Parathyroid adenoma (tissue), 2 donors: Measurements from ENCODE around the gene CCDC12.

Source experiments
- H2AFZ ChIP-seq: fragments of 300-600 bp; sonication (generic); one replicate; pipeline ENCODE4 v1.7.0; 2017; ENCODE audit warnings: antibody characterized with exemption, mild to moderate bottlenecking
- H3K27ac ChIP-seq: fragments of 300-600 bp; sonication (generic); one replicate; pipeline ENCODE4 v1.7.0; 2017
- H3K27me3 ChIP-seq: fragments of 300-600 bp; sonication (generic); one replicate; pipeline ENCODE4 v1.7.0; 2017; ENCODE audit warnings: low read length; ENCODE audit not compliant: control insufficient read depth, insufficient read depth
- H3K36me3 ChIP-seq: fragments of 300-600 bp; sonication (generic); one replicate; pipeline ENCODE4 v1.7.0; 2017; ENCODE audit warnings: low read length; ENCODE audit not compliant: control insufficient read depth, insufficient read depth
- H3K4me1 ChIP-seq: fragments of 300-600 bp; sonication (generic); one replicate; pipeline ENCODE4 v1.7.0; 2017; ENCODE audit warnings: control low read depth
- H3K4me2 ChIP-seq: fragments of 300-600 bp; sonication (generic); one replicate; pipeline ENCODE4 v1.7.0; 2017; ENCODE audit warnings: low read length
- H3K4me3 ChIP-seq: fragments of 300-600 bp; sonication (generic); one replicate; pipeline ENCODE4 v1.7.0; 2017; ENCODE audit warnings: low read depth, low read length
- H3K79me2 ChIP-seq: fragments of 300-600 bp; sonication (generic); one replicate; pipeline ENCODE4 v1.7.0; 2017; ENCODE audit warnings: control low read depth
- H3K9ac ChIP-seq: fragments of 300-600 bp; sonication (generic); one replicate; pipeline ENCODE4 v1.7.0; 2017; ENCODE audit warnings: mild to moderate bottlenecking
- H3K9me3 ChIP-seq: fragments of 300-600 bp; sonication (generic); one replicate; pipeline ENCODE4 v1.7.0; 2017; ENCODE audit warnings: low read length; ENCODE audit not compliant: control insufficient read depth
- CTCF ChIP-seq: fragments of 300-600 bp; sonication (generic); IDR thresholded peaks from one replicate; pipeline ENCODE4 v1.7.0; 2017; ENCODE audit warnings: antibody characterized with exemption, mild to moderate bottlenecking
- donor health status: primary hyperparathyroidism.

Gene CCDC12

GRCh38 chr3:46889381-46890110 is 87.0 kb downstream of the CCDC12 start:
- H3K27me3 ChIP-seq, result no peaks in the 10 kb centered on the region
- no peak overlapping the region for H3K9ac ChIP-seq
- H3K9me3 ChIP-seq, result no peaks in the 10 kb centered on the region
- H3K4me2 ChIP-seq, result no peak overlapping the region
- no peak for TF ChIP-seq CTCF
- no peaks in the 10 kb centered on the region for H3K79me2 ChIP-seq
- no peak overlapping the region for H3K27ac ChIP-seq
- H3K4me1 ChIP-seq, result peaks cover 3% of the 10 kb centered on the region
- H3K4me3 ChIP-seq, result no peak overlapping the region
- no peak overlapping the region for H2AFZ ChIP-seq
- H3K36me3 ChIP-seq, result no peaks in the 10 kb centered on the region

- H3K27ac ChIP-seq, result no peak overlapping the region
- no peaks in the 10 kb centered on the region for H3K27me3 ChIP-seq
- no peaks in the 10 kb centered on the region for H3K36me3 ChIP-seq
Observed at GRCh38 chr3:46888705-46889104, 87.8 kb downstream of the CCDC12 start.

GRCh38 chr3:46887980-46888494 is 88.5 kb downstream of the CCDC12 start:
- H3K27ac ChIP-seq, result no peak overlapping the region
- no peak overlapping the region for H3K4me2 ChIP-seq
- no peaks in the 10 kb centered on the region for H3K36me3 ChIP-seq
- no peak for TF ChIP-seq CTCF
- no peak overlapping the region for H3K9ac ChIP-seq
- H2AFZ ChIP-seq, result no peak overlapping the region
- no peaks in the 10 kb centered on the region for H3K27me3 ChIP-seq
- H3K9me3 ChIP-seq, result no peaks in the 10 kb centered on the region
- H3K4me1 ChIP-seq, result peaks cover 3% of the 10 kb centered on the region
- H3K4me3 ChIP-seq, result no peak overlapping the region
- no peaks in the 10 kb centered on the region for H3K79me2 ChIP-seq

More at GRCh38 chr3:46888705-46889104, 87.8 kb downstream of the CCDC12 start:
- Histone ChIP-seq H3K4me2 (no peak overlapping the region), H3K9me3 (no peaks in the 10 kb centered on the region), H3K4me3 (no peak overlapping the region), H3K4me1 (peaks cover 3% of the 10 kb centered on the region), H3K9ac (no peak overlapping the region), H3K79me2 (no peaks in the 10 kb centered on the region), H2AFZ (no peak overlapping the region)
- no peak for TF ChIP-seq CTCF

- no peaks in the 10 kb centered on the region for H3K4me1 ChIP-seq
- no peak overlapping the region for H3K9ac ChIP-seq
- no peak overlapping the region for H3K4me3 ChIP-seq
- H3K79me2 ChIP-seq, result no peaks in the 10 kb centered on the region
- no peaks in the 10 kb centered on the region for H3K36me3 ChIP-seq
- no peaks in the 10 kb centered on the region for H3K27me3 ChIP-seq
- no peak overlapping the region for H3K27ac ChIP-seq
- H3K9me3 ChIP-seq, result no peaks in the 10 kb centered on the region
- TF ChIP-seq CTCF, result no peak
- H2AFZ ChIP-seq, result no peak overlapping the region
- H3K4me2 ChIP-seq, result no peak overlapping the region
Observed at GRCh38 chr3:46885612-46886011, 90.9 kb downstream of the CCDC12 start.

GRCh38 chr3:46884929-46885328 is 91.6 kb downstream of the CCDC12 start:
- Histone ChIP-seq H2AFZ (no peak overlapping the region), H3K9me3 (no peaks in the 10 kb centered on the region), H3K9ac (no peak overlapping the region), H3K36me3 (no peaks in the 10 kb centered on the region), H3K4me3 (no peak overlapping the region), H3K79me2 (no peaks in the 10 kb centered on the region), H3K27ac (no peak overlapping the region), H3K4me1 (no peaks in the 10 kb centered on the region), H3K27me3 (no peaks in the 10 kb centered on the region), H3K4me2 (no peak overlapping the region)
- no peak for TF ChIP-seq CTCF
